ENCODE data around the gene SLC25A22.
A peak's percentile ranks its signal among the peaks of the same experiment; 100 is the strongest.

Gene SLC25A22

GRCh38 chr11:833849-834311 lies 35.8 kb upstream of the SLC25A22 start:
- Histone ChIP-seq H3K14ac (ENCODE audit: low read length in 2 of 2) (peak overlapping the region in 1 of 2 experiments; percentile 88), H3K27ac (ENCODE audit: low read length, poor library complexity, severe bottlenecking) (peak overlapping the region; percentile 98), H3K27me3 (ENCODE audit: control insufficient read depth in 1 of 2, insufficient read depth in 1 of 2, low read length in 2 of 2) (peaks cover 0 to 3% of the 10 kb centered on the region in 2 experiments), H3K36me3 (ENCODE audit: control insufficient read depth in 1 of 2, insufficient read depth in 2 of 2, low read depth in 1 of 2, low read length in 2 of 2) (peaks cover 28 to 32% of the 10 kb centered on the region in 2 experiments), H2AK5ac (ENCODE audit: low read length, severe bottlenecking) (peak overlapping the region; percentile 70), H3K4me1 (ENCODE audit: control insufficient read depth, insufficient read depth, low read depth, low read length) (peaks cover 77% of the 10 kb centered on the region), H2BK15ac (ENCODE audit: low read depth, poor library complexity, severe bottlenecking) (no peak overlapping the region), H2BK5ac (ENCODE audit: low read depth, low read length, poor library complexity, severe bottlenecking) (peak overlapping the region; percentile 88), H3K23ac (ENCODE audit: low read length in 2 of 2) (peak overlapping the region in 1 of 2 experiments; percentile 87), H3K18ac (ENCODE audit: low read depth in 1 of 2, low read length in 2 of 2) (peak overlapping the region; percentile 18 to 90), H3K4ac (ENCODE audit: low read depth in 1 of 2, low read length in 2 of 2) (peak overlapping the region in 1 of 2 experiments; percentile 94), H2AFZ (ENCODE audit: low read depth, low read length) (no peak overlapping the region), H4K8ac (ENCODE audit: low read length) (no peak overlapping the region), H3K4me2 (ENCODE audit: low read length, poor library complexity, severe bottlenecking) (peak overlapping the region; percentile 83), H3K9me3 (ENCODE audit: control insufficient read depth, low read length) (no peaks in the 10 kb centered on the region), H3K79me1 (replicated peaks; ENCODE audit: low read length, poor library complexity, severe bottlenecking) (no peaks in the 10 kb centered on the region), H3K4me3 (ENCODE audit: insufficient read depth in 1 of 2, low read depth in 1 of 2, low read length in 2 of 2) (peak overlapping the region; percentile 73 to 82), H2BK12ac (ENCODE audit: low read length in 2 of 2) (peak overlapping the region in 1 of 2 experiments; percentile 80), H2BK120ac (ENCODE audit: low read depth, low read length) (no peak overlapping the region), H4K91ac (ENCODE audit: low read length) (no peak overlapping the region), H3K9ac (ENCODE audit: low read length) (peak overlapping the region; percentile 93)
- DNase-seq, result no peak
- WGBS, result 37% methylated on average over 8 of the region's 9 CpGs

- peak overlapping the region; percentile 88 for H2BK5ac ChIP-seq (ENCODE audit: low read depth, low read length, poor library complexity, severe bottlenecking)
Measured at GRCh38 chr11:833114-833791, 35.2 kb upstream of the SLC25A22 start.

DNA sequence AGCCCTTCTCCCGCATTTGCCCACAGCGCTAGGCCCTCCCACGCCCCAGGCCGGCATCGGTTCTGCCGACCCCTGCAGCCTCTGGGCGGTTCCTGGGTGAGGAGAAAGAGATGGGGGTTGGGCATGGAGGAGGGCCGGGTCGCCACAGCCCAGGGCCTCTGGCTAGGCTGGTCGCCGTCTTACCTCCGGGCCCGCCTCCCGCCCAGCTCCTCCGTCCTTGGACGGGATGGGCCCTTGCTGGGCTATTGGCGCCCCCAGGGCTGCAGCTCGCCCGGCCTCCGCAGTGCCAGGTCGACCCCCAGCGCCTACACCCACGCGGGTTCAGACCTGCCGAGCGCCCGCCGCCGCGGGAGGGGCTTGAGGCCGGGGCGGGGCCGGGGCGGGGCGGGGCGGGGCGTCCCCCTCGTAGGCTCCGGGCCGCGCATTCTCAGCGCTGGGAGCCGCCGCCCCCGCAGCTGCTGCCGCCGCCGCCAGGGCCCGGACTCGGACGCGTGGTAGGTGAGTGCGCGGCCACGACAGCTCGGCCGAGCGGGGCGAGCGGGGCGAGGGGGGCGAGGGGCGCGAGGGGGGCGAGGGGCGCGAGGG lies 34.5 kb upstream of the SLC25A22 start, which contains the start of gene CD151:
CD151 (plus strand) TSS at position 424 of the 585 bp plus-strand sequence. CDS start 3,118 bp downstream, outside the sequence.
- Histone ChIP-seq H3K36me3 (ENCODE audit: control insufficient read depth in 1 of 2, insufficient read depth in 2 of 2, low read depth in 1 of 2, low read length in 2 of 2) (peaks cover 16 to 19% of the 10 kb centered on the region in 2 experiments), H2BK15ac (ENCODE audit: low read depth, poor library complexity, severe bottlenecking) (peak within 1 kb of the TSS; percentile 78), H3K79me1 (replicated peaks; ENCODE audit: low read length, poor library complexity, severe bottlenecking) (no peaks in the 10 kb centered on the region), H4K91ac (ENCODE audit: low read length) (peak within 1 kb of the TSS; percentile 86), H2AFZ (ENCODE audit: low read depth, low read length) (peak within 1 kb of the TSS; percentile 90), H3K27me3 (ENCODE audit: control insufficient read depth in 1 of 2, insufficient read depth in 1 of 2, low read length in 2 of 2) (peaks cover 0 to 8% of the 10 kb centered on the region in 2 experiments), H2BK5ac (ENCODE audit: low read depth, low read length, poor library complexity, severe bottlenecking) (peak within 1 kb of the TSS; percentile 88), H3K9ac (ENCODE audit: low read length) (peak within 1 kb of the TSS; percentile 93), H2BK120ac (ENCODE audit: low read depth, low read length) (peak within 1 kb of the TSS; percentile 84), H3K4me3 (ENCODE audit: insufficient read depth in 1 of 2, low read depth in 1 of 2, low read length in 2 of 2) (peak within 1 kb of the TSS; percentile 73 to 82), H2BK12ac (ENCODE audit: low read length in 2 of 2) (peak within 1 kb of the TSS; percentile 12 to 86), H3K18ac (ENCODE audit: low read depth in 1 of 2, low read length in 2 of 2) (peak within 1 kb of the TSS; percentile 78 to 94), H3K4me2 (ENCODE audit: low read length, poor library complexity, severe bottlenecking) (peak within 1 kb of the TSS; percentile 83), H2AK5ac (ENCODE audit: low read length, severe bottlenecking) (peak within 1 kb of the TSS; percentile 70), H3K14ac (ENCODE audit: low read length in 2 of 2) (peak within 1 kb of the TSS in 1 of 2 experiments; percentile 91), H3K4me1 (ENCODE audit: control insufficient read depth, insufficient read depth, low read depth, low read length) (peaks cover 78% of the 10 kb centered on the region), H3K23ac (ENCODE audit: low read length in 2 of 2) (peak within 1 kb of the TSS in 1 of 2 experiments; percentile 87), H3K4ac (ENCODE audit: low read depth in 1 of 2, low read length in 2 of 2) (peak within 1 kb of the TSS; percentile 90 to 94), H4K8ac (ENCODE audit: low read length) (peak within 1 kb of the TSS; percentile 73), H3K27ac (ENCODE audit: low read length, poor library complexity, severe bottlenecking) (peak within 1 kb of the TSS; percentile 98), H3K9me3 (ENCODE audit: control insufficient read depth, low read length) (no peaks in the 10 kb centered on the region)
- peak; percentile 64 for DNase-seq
- WGBS, result under 1% methylated on average over 21 of the region's 67 CpGs

More at GRCh38 chr11:833114-833791, 35.2 kb upstream of the SLC25A22 start:
- Histone ChIP-seq H3K18ac (ENCODE audit: low read depth in 1 of 2, low read length in 2 of 2) (peak overlapping the region; percentile 78 to 90), H3K36me3 (ENCODE audit: control insufficient read depth in 1 of 2, insufficient read depth in 2 of 2, low read depth in 1 of 2, low read length in 2 of 2) (peaks cover 21 to 26% of the 10 kb centered on the region in 2 experiments), H2BK120ac (ENCODE audit: low read depth, low read length) (peak overlapping the region; percentile 84), H3K27ac (ENCODE audit: low read length, poor library complexity, severe bottlenecking) (peak overlapping the region; percentile 98), H2AK5ac (ENCODE audit: low read length, severe bottlenecking) (peak overlapping the region; percentile 70), H3K14ac (ENCODE audit: low read length in 2 of 2) (peak overlapping the region in 1 of 2 experiments; percentile 88), H3K23ac (ENCODE audit: low read length in 2 of 2) (peak overlapping the region in 1 of 2 experiments; percentile 87), H2BK12ac (ENCODE audit: low read length in 2 of 2) (peak overlapping the region in 1 of 2 experiments; percentile 80), H3K9me3 (ENCODE audit: control insufficient read depth, low read length) (no peaks in the 10 kb centered on the region), H3K27me3 (ENCODE audit: control insufficient read depth in 1 of 2, insufficient read depth in 1 of 2, low read length in 2 of 2) (peaks cover 0 to 3% of the 10 kb centered on the region in 2 experiments), H3K4me2 (ENCODE audit: low read length, poor library complexity, severe bottlenecking) (peak overlapping the region; percentile 83), H3K9ac (ENCODE audit: low read length) (peak overlapping the region; percentile 93), H2BK15ac (ENCODE audit: low read depth, poor library complexity, severe bottlenecking) (peak overlapping the region; percentile 78), H4K91ac (ENCODE audit: low read length) (peak overlapping the region; percentile 65), H4K8ac (ENCODE audit: low read length) (peak overlapping the region; percentile 46), H3K4me3 (ENCODE audit: insufficient read depth in 1 of 2, low read depth in 1 of 2, low read length in 2 of 2) (peak overlapping the region; percentile 73 to 82), H3K4me1 (ENCODE audit: control insufficient read depth, insufficient read depth, low read depth, low read length) (peaks cover 77% of the 10 kb centered on the region), H2AFZ (ENCODE audit: low read depth, low read length) (no peak overlapping the region), H3K4ac (ENCODE audit: low read depth in 1 of 2, low read length in 2 of 2) (peak overlapping the region; percentile 31 to 94), H3K79me1 (replicated peaks; ENCODE audit: low read length, poor library complexity, severe bottlenecking) (no peaks in the 10 kb centered on the region)
- under 1% methylated on average over 53 of the region's 55 CpGs for WGBS
- peak; percentile 65 for DNase-seq
